NCI-H146 (cell line): ENCODE data around the gene CIBAR2.

Experiments
- DNase-seq: peaks from one replicate; lab custom pipeline; 2025; lab: John Stamatoyannopoulos, UW

Gene CIBAR2

DNA sequence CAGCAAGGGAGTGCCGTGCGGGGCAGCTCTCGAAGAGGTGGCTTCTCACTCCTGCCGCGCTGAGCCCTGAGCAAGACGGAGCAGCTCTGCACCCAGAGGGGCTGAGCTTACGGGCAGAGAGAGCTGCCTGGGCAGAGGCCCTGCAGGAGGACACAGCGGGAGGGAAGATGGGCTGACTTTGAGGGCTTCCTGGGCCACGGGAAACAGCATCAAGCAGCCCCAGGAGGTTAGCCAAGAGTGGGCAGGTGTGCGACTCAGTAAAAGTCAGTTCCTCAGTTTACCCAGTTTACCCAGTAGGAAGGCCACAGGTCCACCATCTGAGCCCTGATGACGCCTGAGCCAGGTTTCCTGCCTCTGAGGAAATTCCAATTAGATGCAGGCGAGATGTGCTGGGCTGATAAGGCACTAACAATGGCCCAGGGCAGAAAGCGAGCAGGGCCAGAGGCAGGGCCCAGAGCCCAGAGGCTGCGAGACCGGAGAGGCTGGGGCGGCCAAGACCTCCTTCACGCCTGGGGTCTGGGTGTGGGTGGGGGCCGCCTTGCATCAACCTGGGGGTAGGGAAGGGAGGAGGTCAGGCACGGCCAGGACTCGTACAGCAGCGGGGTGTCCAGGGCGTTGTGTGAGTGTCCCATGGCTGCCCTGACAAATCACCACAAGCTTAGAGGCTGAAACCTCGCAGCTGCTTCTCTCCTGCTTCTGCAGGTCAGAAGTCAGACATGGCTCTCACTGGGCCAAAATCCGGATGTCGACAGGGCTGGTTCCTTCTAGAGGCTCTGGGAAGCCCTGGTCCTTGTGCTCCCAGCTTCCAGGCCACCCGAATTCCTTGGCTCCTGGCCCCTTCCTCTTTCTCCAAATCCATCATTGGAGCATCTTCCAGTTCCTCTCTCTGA, 32.0 kb upstream of the CIBAR2 start:
- DNase-seq = no peak

DNA sequence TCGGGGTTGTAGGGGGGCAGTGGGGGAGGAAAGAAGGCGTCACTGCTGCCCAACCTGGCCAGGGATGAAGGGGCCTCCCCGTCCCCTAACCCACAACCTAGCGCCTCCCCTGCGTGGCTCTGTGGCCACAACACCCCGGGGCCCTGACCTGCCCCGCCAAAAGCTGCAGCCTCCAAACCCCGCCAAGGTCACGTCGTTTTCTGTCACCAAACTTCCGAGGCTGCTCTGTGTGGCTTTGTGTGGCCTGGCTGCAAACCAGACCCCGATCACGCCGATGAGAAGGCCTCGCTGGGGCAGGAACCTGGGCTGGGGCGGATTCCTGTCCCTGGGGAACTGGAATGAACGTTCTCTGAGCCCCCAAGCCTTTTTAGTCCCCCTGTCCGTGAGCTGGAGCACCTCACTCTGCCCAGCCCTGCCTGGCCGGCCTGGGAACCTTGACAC, 30.5 kb upstream of the CIBAR2 start:
- DNase-seq = no peak

DNA sequence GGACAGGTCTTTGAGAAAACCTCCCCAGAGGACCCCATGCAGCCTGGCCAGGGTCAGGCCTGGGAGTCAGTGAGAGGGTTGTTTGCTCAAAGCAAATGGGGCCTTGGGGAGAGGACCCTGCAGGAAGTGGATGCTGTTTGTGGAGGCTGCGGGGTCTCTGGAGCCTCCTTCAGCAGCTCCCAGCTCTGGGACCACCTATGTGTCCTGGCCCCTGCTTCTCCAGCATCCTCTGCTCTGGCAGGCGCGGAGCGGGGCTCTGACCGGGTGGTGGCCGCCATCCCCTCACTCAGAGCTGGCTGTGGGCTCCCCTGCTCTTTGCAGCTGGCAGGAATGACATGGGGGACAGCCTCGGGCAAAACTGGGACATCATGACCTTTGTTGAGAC, 29.8 kb upstream of the CIBAR2 start:
- no peak for DNase-seq

DNA sequence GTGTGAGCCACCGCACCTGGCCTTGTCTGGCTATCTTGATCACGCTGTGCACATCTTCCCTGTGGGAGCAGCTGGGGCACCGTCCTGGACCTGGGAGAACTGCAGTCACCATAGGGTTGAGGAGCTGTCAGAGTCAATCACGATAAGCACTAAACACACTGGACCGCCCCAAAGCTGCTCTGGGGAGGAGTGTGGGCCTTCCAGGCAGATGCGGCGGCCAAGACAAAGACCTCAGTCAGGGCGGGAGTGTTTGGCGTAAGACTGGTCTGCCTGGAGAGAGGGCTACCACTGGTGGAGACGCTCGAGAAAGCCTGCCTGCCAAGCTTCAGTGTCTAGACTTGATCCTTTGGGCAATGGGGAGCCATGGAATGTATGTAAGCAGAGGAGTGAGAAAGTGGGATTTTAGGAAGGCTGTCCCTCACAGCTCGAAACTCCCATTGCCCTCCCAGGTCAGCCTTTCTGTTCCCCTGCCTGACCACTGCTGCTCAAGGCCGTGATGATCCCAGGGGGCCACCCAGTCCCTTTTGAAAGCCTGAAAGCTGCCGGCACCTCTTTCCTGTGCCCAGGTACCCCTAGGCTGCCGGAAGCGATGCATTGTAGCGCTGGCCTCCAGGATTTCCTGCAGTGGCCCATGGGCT, 29.3 kb upstream of the CIBAR2 start:
- no peak for DNase-seq

DNA sequence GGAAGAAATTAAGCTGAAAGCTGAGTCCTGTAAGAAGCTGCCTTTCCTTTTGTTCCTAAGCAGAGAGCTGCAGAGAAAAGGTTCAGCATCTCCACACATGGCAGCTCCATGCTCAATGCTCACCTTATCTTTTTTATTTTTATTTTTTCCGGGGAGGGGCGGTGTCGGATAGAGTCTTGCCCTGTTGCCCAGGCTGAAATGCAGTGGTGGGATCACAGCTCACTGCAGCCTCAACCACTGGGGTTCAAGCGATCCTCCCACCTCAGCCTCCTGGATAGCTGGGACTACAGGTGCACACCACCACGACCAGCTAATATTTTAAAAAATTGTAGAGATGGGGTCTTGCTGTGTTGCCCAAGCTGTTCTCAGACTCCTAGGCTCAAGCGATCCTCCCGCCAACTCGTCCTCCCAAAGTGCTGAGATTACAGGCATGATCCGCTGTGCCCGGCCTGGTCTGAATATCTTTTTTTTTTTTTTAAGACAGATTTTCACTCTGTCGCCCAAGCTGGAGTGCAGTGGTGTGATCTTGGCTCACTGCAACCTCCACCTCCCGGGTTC, 28.3 kb upstream of the CIBAR2 start:
- DNase-seq = no peak

DNA sequence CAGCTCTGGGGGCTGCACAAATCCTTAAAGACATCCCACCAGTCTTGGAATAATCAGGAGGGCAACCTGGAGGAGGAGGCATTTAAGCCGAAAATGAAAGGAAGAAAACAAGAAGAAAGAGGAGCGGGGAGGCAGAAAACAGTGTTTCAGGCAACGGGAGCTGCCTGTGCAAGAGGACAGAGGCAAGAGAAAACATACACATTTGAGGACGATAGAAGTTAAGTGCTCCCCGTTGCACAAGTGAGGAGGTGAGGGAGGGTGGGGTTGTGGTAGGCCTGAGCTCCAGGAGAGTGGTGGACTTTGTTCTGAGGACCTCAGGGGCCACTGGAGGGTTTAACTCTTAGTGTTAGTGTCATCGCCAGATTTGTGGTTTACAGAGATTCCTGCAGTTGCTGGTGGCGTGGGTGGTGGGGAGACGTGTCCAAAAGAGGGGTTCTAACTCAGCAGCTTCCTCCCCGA, 27.6 kb upstream of the CIBAR2 start:
- no peak for DNase-seq

DNA sequence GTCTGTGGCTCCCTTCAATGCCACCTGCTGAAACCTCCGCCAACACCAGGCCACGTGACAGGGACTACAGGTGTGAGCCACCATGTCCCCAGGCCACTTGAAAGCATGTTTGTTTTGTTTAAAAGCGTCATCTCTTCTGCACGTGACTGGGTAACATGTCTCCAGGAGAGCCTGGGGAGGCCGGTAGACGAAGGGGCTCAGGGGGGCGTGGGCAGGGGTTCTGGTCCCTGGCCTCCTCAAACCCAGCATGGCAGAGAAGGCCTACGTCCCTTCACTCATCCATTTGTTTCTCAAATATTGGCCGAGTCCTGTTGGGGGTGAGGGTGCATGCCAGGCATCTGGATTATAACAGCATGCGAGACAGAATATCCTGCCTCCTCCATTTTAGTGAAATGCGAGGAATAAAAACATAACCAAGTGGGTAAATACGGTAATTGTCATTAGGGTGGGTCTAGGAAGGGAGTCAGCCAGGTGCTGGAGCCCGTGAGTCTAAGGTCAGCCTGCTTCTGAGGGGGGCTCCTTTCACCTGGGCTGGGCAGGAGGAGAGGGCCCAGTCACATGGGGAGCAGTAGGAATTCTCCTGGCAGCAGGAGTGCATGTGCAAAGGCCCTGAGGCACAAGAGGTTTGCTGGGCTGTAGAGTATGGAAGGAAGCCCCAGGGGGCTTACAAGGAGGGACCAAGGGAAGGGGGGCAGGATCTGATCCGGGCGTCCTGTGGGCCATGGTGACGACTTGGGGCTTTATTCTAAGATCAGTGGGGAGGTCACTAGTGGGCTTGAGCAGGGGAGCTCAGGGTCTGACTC, 26.8 kb upstream of the CIBAR2 start:
- DNase-seq = peak; percentile 80

DNA sequence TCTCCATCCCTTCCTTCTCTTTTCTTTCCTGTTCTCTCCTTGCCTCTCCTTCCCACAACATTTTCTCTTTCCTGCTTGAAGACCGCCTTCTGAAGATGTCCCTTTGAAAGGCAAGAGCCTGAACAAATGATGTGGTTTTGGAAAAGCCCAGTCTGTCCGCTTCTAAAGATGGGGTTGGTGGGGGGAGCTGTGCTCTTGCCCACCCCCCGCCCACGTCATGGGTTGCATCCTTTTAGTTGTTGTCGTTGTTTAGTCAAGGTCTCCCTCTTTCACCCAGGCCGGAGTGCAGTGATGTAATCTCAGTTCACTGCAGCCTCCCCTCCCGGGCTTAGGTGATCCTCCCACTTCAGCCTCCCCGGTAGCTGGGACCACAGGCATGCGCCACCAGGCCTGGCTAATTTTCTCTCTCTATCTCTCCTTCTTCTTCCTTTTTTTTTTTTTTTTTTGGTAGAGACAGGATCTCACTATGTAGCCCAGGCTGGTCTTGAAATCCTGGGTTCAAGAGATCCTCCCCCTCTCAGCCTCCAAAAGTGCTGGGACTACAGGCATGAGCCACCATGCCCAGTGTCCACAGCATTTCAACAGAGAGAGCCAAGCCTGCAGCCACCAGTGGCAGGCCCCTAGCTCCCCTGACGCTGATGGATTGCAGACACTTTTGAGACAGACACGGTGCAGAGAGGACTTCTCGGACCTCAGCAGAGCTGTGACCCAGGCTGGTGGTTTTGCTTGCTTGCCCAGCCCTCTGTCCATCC, 26.0 kb upstream of the CIBAR2 start:
- no peak for DNase-seq

DNA sequence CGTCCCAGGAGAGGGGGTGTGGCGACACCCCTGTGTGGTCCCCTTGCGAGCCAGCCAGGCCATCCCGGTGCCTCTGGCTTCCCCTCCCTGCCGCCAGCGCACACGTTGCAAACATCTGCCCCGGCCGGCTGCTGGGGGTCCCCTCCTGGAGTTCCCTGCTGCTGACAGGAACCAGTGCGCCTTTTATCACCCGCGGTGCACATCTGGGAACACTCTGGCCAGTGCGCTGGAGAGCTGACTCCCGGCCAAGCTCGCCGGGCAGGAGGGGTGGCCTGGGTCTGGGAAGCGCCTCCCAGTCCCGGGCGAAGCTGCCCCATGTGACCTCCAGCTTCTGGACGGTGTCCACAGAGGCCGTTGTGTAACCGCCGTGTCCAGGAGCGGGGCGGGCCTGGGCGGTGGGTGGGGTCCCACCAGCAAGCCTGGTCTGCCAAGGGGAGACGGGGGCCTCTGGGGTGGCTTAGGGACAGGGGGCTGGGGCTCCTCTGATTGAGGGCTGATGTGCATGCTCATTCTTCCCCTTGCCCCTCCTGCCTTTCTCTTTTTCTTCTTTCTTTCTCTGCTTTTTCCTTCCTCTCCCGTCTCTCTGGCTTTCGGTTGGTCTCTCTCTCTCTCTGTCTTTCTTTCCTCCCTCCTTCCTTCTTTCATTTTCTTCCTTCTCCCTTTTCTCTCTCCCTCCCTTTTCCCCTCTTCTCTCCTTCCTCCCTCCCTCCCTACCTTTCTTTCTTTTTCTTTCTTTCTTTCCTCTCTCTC, 25.2 kb upstream of the CIBAR2 start:
- DNase-seq = no peak

DNA sequence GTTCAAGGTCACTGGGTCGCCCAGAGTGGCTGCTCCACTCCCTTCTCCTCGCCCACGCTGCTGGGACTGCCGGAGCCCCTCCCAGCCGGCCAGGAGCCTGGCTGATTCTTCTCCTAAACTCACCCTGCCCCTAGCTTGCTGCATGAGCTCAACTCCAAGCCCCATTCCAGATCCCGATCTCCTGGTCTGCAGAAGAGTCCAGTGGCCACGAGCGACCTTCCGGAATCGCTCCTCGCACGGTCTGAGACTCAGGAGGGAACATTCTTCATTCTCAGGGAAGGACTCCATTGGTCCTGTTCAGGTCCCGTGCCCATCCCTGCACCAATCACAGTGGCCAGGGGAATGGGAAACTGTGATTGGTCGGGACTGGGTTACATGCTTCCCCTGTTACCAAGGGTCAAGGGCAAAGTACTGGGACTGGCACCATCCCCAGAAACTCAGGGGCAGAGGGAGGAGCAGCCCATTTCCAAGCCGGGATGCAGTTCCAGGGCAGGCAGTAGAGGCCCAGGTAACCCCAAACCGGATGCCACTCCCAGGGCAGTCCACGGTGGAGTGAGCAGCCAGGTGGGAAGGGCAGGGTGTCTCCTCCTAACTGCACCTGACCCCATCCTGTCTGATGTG, 24.5 kb upstream of the CIBAR2 start:
- no peak for DNase-seq

DNA sequence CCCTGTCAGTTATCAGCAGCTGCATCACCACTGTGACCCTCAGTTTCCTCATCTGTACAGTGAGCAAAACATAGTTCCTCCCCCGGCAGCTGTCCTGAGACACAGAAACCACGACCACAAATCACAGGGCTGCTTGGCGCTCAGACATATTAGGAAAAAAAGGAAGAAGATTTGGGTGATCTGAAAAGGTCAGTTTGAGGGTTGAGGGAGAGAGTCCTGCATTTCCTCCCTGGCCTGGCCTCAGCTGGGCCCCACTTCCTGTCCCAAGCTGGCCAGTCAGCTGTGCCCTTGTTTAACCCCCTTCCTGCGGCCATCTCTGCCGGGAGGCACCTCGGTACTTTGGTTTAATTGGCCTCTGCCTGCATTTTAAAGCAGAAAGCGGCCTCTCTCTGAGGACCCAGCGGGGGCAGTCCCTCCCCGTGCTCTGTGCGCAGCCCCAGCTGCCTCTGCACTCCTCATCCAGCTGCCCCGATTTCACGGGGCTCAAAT, 24.0 kb upstream of the CIBAR2 start:
- DNase-seq = no peak

DNA sequence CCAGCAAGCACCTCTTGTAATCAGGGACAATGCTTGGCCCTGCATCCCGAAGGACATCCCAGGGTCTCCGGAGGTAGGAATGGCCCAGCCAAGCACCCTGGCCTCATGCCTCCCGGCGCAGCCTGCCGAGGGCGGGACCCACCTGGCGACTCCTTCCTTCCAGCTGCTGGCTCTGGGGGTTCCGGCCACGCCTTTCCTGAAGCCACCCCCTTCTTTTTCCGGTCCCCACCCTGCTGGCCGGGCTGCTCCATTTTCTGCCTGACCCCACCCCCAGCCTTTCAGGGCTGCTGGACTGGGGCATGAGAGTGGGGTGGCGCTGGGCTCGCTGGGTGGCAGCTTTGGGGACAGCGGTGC, 22.5 kb upstream of the CIBAR2 start:
- DNase-seq = no peak

DNA sequence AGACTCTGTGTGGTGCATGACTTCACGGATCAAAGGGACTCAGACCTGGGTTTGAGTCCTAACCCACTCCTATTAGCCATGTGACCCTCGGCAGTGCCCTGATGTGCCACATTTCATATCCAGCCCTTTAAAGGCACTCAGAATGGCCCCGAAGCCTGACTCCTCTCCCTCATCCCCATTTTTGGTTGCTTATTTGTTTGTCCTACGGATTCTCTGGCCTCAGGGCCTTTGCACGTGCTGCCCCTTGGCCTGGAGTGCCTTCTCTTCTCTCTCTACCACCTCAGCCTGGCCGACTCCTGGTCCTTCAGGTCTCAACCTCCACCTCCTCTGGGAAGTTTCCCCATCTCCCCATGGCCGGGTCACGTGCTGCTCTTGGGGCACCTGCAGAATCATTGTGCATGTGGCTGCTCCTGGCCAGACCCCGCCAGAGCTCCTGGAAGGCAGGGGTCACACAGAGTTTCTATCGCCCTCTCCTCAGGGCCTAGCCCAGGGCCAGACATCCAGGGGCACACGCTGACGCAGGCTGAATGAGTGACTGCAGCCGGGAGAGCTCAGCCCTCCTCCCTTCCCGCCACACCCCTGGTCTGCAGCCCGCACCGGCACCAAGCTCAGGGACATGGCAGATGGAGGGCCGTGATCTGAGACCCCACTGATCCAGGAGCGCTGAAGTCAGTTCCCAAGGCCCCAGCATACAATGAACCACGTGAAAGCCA, 22.0 kb upstream of the CIBAR2 start:
- DNase-seq = no peak

DNA sequence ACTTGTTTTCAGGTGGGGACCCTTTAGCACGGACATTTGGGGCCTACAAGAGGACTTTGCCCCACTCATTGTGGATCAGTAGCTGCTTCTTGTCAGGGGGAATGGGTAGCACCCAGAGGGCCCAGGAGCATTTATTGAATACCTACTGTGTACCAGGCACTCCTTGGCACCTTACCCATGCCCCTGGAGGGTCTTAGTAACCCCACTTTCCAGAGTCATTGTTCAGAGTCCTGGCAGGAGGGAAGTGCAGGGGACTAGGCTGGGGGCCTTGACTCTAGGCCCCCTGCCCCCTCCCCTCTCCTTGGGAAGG, 21.0 kb upstream of the CIBAR2 start:
- DNase-seq = no peak

DNA sequence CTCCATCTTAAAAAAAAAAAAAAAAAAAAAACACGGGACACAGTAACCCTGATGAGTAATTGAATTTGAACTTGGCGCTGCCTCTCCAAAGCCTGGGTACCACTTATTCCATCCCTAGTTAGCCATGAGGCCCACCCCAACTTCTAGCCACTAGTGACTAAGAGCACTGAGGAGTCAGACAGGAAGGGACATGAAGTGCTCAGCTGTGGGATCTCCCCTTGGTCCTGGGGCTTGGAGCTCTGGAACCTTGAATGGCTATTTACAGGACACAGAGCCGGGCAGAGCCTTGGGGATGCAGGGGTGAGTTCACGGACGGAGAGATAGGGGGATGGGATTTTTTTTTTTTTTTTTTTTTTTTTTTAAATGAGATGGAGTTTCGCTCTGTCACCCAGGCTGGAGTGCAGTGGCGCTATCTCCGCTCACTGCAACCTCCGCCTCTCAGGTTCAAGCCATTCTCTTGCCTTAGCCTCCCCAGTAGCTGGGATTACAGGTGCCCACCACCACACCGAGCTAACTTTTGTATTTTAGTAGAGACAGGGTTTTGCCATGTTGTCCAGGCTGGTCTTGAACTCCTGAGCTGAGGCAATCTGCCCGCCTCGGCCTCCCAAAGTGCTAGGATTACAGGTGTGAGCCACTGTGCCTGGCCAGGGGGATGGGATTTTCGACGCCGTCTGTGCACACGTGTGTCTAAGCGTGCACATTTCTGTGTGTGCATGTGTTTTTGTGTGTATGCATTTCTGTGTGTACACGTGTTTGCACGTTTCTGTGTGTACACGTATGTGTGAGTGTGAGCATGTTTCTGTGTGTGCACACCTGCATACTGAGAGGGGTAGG, 20.4 kb upstream of the CIBAR2 start:
- DNase-seq = no peak

DNA sequence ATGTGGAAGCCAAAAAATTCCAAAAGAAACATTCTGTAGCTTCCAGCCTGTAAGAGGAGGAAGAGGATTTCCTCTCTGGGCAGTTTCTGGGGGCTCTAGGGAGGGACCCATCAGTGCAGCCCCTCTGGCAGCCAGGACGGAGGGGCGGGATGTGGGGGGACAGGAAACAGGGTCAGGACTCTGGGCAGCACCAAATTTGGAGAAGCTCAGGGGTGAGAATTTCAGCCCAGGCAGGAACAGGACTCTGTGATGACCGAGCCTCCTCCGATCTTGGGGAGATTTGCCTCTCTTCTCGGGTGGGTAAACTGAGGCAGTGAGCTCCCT, 18.4 kb upstream of the CIBAR2 start:
- DNase-seq = no peak

DNA sequence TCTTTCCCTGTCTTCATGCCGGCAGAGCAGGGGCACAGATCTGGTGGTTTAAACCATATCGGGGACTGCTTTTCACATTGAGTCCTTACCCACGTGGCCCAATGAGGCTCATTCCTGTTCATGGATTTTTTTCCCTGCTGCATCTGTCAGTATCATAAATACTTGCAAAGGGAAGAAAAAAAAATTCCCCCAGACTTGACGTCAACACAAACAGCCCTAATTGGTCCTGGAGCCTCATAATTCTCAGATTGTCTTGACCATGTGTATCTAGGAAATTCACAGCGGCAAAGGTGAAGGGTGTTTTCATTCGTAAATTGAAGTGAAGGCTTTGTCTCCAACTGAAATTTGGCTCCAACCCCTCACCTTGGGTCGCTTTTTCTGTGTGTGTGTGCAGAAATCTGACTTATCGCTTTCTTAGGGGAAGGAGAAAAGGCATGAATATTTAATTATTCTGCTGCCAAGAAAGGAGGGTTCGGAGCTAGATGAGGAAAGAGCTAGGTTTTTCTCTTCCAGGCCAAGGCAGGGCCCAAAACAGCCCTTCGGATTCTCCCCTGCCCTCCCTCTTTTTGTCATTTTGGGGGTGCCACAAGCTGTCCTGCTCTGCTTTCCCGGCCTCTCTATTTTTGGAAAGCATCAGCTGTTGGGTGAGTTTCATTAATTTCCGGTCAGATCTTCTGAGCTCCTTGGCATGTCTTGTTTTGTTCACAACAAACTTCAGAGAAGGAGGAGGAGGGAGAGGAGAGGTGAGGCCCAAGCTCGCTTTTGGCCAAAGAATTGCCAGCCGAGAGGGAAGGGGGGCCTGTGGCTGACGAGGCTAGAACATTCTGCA, 17.8 kb upstream of the CIBAR2 start:
- no peak for DNase-seq
